Coronary artery (tissue), 2 donors: ENCODE measurements around the gene PHF13.

Experiments used
- DNase-seq: peaks from one replicate; pipeline ENCODE4 v3.0.0-alpha.2; 2017; ENCODE audit warnings: low spot score
- H3K27ac ChIP-seq, 2 donors: fragments of 200-600 bp; sonication (generic); one replicate each; pipeline ENCODE4 v1.5.1; 2016 to 2019
- H3K4me3 ChIP-seq: fragments of 200-600 bp; sonication (generic); 2 replicates; pipeline ENCODE4 v1.5.1; 2016; ENCODE audit warnings: mild to moderate bottlenecking, moderate library complexity
- TF ChIP-seq, protein P1 (sequence below): fragments of 200-600 bp; sonication (generic); IDR thresholded peaks from one replicate; pipeline ENCODE4 v1.5.1; 2019; ENCODE audit warnings: antibody characterized with exemption

PHF13 gene

GRCh38 chr1:6581561-6582305 lies 31.8 kb upstream of the PHF13 start:
- DNase-seq: no peak

GRCh38 chr1:6582370-6582769 lies 31.2 kb upstream of the PHF13 start:
- no peak overlapping the region for H3K27ac ChIP-seq
- TF ChIP-seq, protein P1, sequence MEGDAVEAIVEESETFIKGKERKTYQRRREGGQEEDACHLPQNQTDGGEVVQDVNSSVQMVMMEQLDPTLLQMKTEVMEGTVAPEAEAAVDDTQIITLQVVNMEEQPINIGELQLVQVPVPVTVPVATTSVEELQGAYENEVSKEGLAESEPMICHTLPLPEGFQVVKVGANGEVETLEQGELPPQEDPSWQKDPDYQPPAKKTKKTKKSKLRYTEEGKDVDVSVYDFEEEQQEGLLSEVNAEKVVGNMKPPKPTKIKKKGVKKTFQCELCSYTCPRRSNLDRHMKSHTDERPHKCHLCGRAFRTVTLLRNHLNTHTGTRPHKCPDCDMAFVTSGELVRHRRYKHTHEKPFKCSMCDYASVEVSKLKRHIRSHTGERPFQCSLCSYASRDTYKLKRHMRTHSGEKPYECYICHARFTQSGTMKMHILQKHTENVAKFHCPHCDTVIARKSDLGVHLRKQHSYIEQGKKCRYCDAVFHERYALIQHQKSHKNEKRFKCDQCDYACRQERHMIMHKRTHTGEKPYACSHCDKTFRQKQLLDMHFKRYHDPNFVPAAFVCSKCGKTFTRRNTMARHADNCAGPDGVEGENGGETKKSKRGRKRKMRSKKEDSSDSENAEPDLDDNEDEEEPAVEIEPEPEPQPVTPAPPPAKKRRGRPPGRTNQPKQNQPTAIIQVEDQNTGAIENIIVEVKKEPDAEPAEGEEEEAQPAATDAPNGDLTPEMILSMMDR: no peak

More at GRCh38 chr1:6581561-6582305, 31.8 kb upstream of the PHF13 start:
- peak overlapping the region in 1 of 2 donors; percentile 93 for H3K27ac ChIP-seq
- TF ChIP-seq, protein P1: no peak
- no peak overlapping the region for H3K4me3 ChIP-seq

DNA sequence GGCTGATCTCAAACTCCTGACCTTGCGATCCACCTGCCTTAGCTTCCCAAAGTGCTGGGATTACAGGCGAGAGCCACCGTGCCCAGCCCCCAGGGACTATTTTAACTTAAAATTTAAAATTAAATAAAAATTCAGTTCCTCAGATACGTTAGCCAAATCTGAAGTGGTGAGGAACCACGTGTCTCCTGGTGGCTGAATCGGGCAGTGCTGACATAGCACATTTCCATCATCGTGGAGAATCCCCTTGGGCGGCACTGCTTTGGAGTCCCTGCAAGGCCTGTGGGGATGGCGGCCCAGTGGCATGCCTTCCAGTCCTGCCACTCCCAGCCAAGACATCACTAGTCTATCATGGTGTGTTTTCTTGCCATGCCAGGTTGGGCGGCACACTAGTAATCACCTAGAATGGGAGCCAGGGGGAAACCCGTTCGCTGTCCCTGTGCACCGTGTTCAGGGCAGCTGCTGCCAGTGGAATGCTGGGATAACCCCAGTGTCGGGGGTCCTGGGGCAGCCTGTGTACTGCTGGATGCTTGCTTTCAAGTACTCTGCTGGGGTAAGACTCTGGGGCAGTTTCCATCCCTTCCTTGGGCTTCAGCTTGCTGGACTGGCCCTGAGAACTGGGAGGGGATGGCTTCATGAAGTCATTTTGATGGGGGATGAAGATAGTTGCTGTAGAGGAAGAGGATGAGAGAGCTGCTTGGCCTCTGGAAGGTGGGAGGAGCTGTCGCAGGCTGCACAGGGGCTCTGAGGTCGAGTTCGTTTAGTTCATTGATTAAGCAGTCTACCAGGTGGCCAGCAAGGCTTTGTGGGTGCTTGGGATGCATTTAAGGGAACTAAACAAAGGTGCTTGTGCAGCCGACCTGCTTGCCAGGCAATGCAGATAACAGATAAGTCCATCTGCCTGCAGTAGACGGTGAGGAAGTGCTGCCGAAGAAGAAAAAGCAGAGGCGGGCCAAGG lies 29.1 kb upstream of the PHF13 start:
- no peak overlapping the region for H3K27ac ChIP-seq
- H3K4me3 ChIP-seq: no peak overlapping the region
- TF ChIP-seq, protein P1: no peak
- DNase-seq: no peak

More at GRCh38 chr1:6582370-6582769, 31.2 kb upstream of the PHF13 start:
- DNase-seq: no peak
- no peak overlapping the region for H3K4me3 ChIP-seq

GRCh38 chr1:6585081-6585722 lies 28.3 kb upstream of the PHF13 start:
- DNase-seq: no peak
- Histone ChIP-seq H3K4me3 (no peak overlapping the region), H3K27ac (no peak overlapping the region)
- TF ChIP-seq, protein P1: no peak

DNA sequence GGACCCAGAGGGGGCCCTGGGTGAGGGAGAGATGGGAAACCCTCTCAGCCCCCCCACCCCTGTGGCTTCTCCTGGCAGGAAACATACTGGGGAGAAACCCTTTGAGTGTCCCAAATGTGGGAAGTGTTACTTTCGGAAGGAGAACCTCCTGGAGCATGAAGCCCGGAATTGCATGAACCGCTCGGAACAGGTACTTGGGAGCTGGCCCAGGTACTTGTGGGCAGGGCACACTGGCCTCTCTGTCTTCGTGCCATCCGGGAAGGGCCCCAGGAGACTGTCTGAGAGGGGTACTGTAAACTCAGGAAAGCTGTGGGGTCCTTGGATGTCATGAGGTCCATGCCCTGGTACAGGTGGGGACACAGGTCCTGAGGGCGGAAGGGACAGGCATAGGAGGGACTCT lies 27.7 kb upstream of the PHF13 start:
- TF ChIP-seq, protein P1: no peak
- DNase-seq: no peak
- no peak overlapping the region for H3K27ac ChIP-seq
- H3K4me3 ChIP-seq: no peak overlapping the region

GRCh38 chr1:6586404-6586816 lies 27.1 kb upstream of the PHF13 start:
- DNase-seq: no peak
- Histone ChIP-seq H3K4me3 (no peak overlapping the region), H3K27ac (no peak overlapping the region)
- TF ChIP-seq, protein P1: no peak
